Spinal cord (tissue), 10 donors: ENCODE results near the gene TCF7L1. TPM values are rescaled to one million over a fixed set of nuclear protein-coding genes. Genes with fewer than 3 reads are reported as not detected.
"Not testable (repeated sequence)": the region's sequence is repeated elsewhere in the genome, so short reads cannot be mapped to it uniquely, and the experiment has no call there.

Experiments
- DNase-seq, 6 donors: peaks; one replicate each; pipeline versions ENCODE4 v3.0.0 to v3.0.0-alpha.2; 2013 to 2015; ENCODE audit warnings: low spot score in 6 of 6, low read depth in 4 of 6
- H3K27ac ChIP-seq: one replicate; pipeline ENCODE4 v1.5.1; 2013; ENCODE audit warnings: low read depth, low read length, control low read depth
- H3K27me3 ChIP-seq: one replicate; pipeline ENCODE4 v1.6.1; 2013; ENCODE audit warnings: low read length; ENCODE audit not compliant: control insufficient read depth, insufficient read depth
- H3K36me3 ChIP-seq: one replicate; pipeline ENCODE4 v1.6.1; 2013; ENCODE audit warnings: low read length; ENCODE audit not compliant: control insufficient read depth, insufficient read depth
- H3K4me1 ChIP-seq: one replicate; pipeline ENCODE4 v1.6.1; 2013; ENCODE audit warnings: low read length; ENCODE audit not compliant: control insufficient read depth, insufficient read depth
- H3K4me3 ChIP-seq: one replicate; pipeline ENCODE4 v1.5.1; 2013; ENCODE audit warnings: low read depth, low read length, control low read depth
- H3K9me3 ChIP-seq: one replicate; pipeline ENCODE4 v1.6.1; 2013; ENCODE audit warnings: low read length; ENCODE audit not compliant: control insufficient read depth, insufficient read depth
- WGBS: methylation state at CpG from one replicate; pipeline ENCODE4 v1.1.5; 2013; ENCODE audit warnings: missing lambda C conversion rate; ENCODE audit not compliant: insufficient coverage; 5-methylcytosine and 5-hydroxymethylcytosine counted together
- polyA plus RNA-seq, 2 donors: library from polyadenylated mRNA; unstranded; fragments of 120-200 nt; gene quantifications; one replicate each; pipeline ENCODE4 v1.2.1, GENCODE V29; 2013; ENCODE audit not compliant: insufficient read length in 2 of 2
- total RNA-seq, 2 donors: library from RNA; depleted of rRNA in 1 of 2; stranded (reverse); fragments of 120-200 nt in 1 of 2; fragments of >200 nt in 1 of 2; gene quantifications; one replicate each; pipeline versions ENCODE4 v1.2.3 to v1.2.4, GENCODE V29; 2013 to 2014
- donor health status: healthy.

The TCF7L1 gene
- total and polyA plus RNA-seq, 4 donors: 3.4 to 41.9 (median 19.9) TPM

- Histone ChIP-seq H3K4me1 (peaks cover 14% of the 10 kb centered on the region), H3K36me3 (no peaks in the 10 kb centered on the region), H3K9me3 (no peaks in the 10 kb centered on the region), H3K27me3 (no peaks in the 10 kb centered on the region), H3K4me3 (no peak overlapping the region), H3K27ac (no peak overlapping the region)
- DNase-seq: no peak
- WGBS: 100% methylated on average over 1 of the region's 7 CpGs
These were observed 77.3 kb downstream of the TCF7L1 start for GRCh38 chr2:85210511-85210910.

DNA sequence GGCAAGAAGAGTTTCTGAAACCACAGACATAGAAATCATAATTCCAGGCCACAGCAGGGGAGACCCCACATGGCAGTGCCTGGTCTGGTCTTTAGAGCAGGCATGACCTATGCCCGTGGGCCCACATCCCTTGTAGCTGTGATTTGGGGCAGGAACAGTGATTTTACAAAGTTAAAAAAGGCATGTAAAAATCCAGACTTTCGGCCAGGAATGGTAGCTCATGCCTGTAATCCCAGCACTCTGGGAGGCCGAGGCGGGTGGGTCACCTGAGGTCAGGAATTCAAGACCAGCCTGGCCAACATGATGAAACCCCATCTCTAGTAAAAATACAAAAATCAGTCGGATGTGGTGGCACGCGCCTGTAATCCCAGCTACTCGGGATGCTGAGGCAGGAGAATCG, 78.4 kb downstream of the TCF7L1 start:
- 98% methylated on average over 4 of the region's 9 CpGs for WGBS
- peaks cover 24% of the 10 kb centered on the region for H3K4me1 ChIP-seq
- not testable (repeated sequence) for H3K27ac ChIP-seq, DNase-seq, H3K36me3 ChIP-seq, H3K9me3 ChIP-seq, H3K4me3 ChIP-seq, H3K27me3 ChIP-seq

GRCh38 chr2:85212841-85213240, 79.6 kb downstream of the TCF7L1 start:
- Histone ChIP-seq H3K9me3 (no peaks in the 10 kb centered on the region), H3K4me1 (peaks cover 32% of the 10 kb centered on the region), H3K36me3 (no peaks in the 10 kb centered on the region), H3K27me3 (no peaks in the 10 kb centered on the region), H3K4me3 (no peak overlapping the region), H3K27ac (no peak overlapping the region)
- no peak for DNase-seq
- 83% methylated on average over 3 of the region's 3 CpGs for WGBS

DNA sequence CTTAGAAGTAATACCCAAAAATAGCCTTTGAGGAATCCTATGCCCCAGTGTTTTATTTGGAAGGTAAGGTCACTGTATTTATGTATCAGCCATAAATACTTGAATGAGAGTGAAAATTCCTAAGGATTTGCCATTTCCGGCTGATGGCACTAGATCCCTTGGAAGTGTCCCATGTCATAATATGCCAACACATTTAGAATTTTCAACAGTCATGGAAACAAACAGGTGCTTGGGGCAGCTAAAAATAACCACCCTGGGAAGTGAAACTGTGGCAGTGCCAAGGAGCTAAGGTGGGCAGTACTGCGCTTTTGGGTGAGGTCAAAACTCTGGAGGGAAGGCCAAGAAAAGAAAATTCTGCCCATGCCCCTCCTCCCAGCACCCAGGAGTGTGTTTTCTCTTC, 80.2 kb downstream of the TCF7L1 start:
- Histone ChIP-seq H3K27ac (no peak overlapping the region), H3K4me1 (peaks cover 32% of the 10 kb centered on the region), H3K9me3 (no peaks in the 10 kb centered on the region), H3K4me3 (no peak overlapping the region), H3K36me3 (no peaks in the 10 kb centered on the region), H3K27me3 (no peaks in the 10 kb centered on the region)
- WGBS: 100% methylated on average over 2 of the region's 2 CpGs
- DNase-seq: no peak

- Histone ChIP-seq H3K27me3 (no peaks in the 10 kb centered on the region), H3K4me3 (no peak overlapping the region), H3K9me3 (no peaks in the 10 kb centered on the region), H3K27ac (no peak overlapping the region), H3K36me3 (no peaks in the 10 kb centered on the region), H3K4me1 (peaks cover 32% of the 10 kb centered on the region)
- DNase-seq: no peak
- WGBS: 55% methylated on average over 5 of the region's 15 CpGs
These were observed 80.8 kb downstream of the TCF7L1 start for GRCh38 chr2:85213901-85214512.

GRCh38 chr2:85215081-85215447, 81.9 kb downstream of the TCF7L1 start:
- Histone ChIP-seq H3K4me3 (no peak overlapping the region), H3K4me1 (peaks cover 32% of the 10 kb centered on the region), H3K27me3 (no peaks in the 10 kb centered on the region), H3K27ac (peak overlapping the region; percentile 83), H3K36me3 (no peaks in the 10 kb centered on the region), H3K9me3 (no peaks in the 10 kb centered on the region)
- DNase-seq: peak in 1 of 6 donors; percentile 53
- 25% methylated on average over 9 of the region's 9 CpGs for WGBS

- H3K4me1 ChIP-seq: peaks cover 32% of the 10 kb centered on the region
- no peaks in the 10 kb centered on the region for H3K36me3 ChIP-seq
- H3K27ac ChIP-seq: peak overlapping the region; percentile 83
- H3K9me3 ChIP-seq: no peaks in the 10 kb centered on the region
- H3K4me3 ChIP-seq: no peak overlapping the region
- H3K27me3 ChIP-seq: no peaks in the 10 kb centered on the region
- 14% methylated on average over 11 of the region's 18 CpGs for WGBS
- peak; percentile 70 to 93 (median 75) for DNase-seq
These were observed 82.5 kb downstream of the TCF7L1 start for GRCh38 chr2:85215448-85216401.

GRCh38 chr2:85216927-85217326, 83.7 kb downstream of the TCF7L1 start:
- peak in 2 of 6 donors; percentile 18 to 22 for DNase-seq
- Histone ChIP-seq H3K4me3 (no peak overlapping the region), H3K36me3 (no peaks in the 10 kb centered on the region), H3K4me1 (peaks cover 32% of the 10 kb centered on the region), H3K27ac (peak overlapping the region; percentile 83), H3K9me3 (no peaks in the 10 kb centered on the region), H3K27me3 (no peaks in the 10 kb centered on the region)
- WGBS: 60% methylated on average over 1 of the region's 4 CpGs

- DNase-seq: no peak
- H3K27ac ChIP-seq: no peak overlapping the region
- 83% methylated on average over 2 of the region's 8 CpGs for WGBS
These were observed 88.0 kb downstream of the TCF7L1 start for GRCh38 chr2:85221067-85221691.

More at GRCh38 chr2:85221067-85221691, 88.0 kb downstream of the TCF7L1 start:
- H3K4me3 ChIP-seq: no peak overlapping the region
- H3K4me1 ChIP-seq: peaks cover 12% of the 10 kb centered on the region
- H3K36me3 ChIP-seq: no peaks in the 10 kb centered on the region
- H3K27me3 ChIP-seq: no peaks in the 10 kb centered on the region
- no peaks in the 10 kb centered on the region for H3K9me3 ChIP-seq
